Measurements from ENCODE around the gene OR1S2.

GRCh38 chr11:58195939-58196338 is 8.0 kb downstream of the OR1S2 start:
- no peak for TF ChIP-seq POLR2AphosphoS5 (IDR thresholded peaks at IDR 0.05)
- no peak for TF ChIP-seq CTCF (IDR thresholded peaks at IDR 0.05)
- TF ChIP-seq POLR2A (IDR thresholded peaks at IDR 0.05): no peak
